Measurements from ENCODE around the gene KIAA0753.

The KIAA0753 gene

DNA sequence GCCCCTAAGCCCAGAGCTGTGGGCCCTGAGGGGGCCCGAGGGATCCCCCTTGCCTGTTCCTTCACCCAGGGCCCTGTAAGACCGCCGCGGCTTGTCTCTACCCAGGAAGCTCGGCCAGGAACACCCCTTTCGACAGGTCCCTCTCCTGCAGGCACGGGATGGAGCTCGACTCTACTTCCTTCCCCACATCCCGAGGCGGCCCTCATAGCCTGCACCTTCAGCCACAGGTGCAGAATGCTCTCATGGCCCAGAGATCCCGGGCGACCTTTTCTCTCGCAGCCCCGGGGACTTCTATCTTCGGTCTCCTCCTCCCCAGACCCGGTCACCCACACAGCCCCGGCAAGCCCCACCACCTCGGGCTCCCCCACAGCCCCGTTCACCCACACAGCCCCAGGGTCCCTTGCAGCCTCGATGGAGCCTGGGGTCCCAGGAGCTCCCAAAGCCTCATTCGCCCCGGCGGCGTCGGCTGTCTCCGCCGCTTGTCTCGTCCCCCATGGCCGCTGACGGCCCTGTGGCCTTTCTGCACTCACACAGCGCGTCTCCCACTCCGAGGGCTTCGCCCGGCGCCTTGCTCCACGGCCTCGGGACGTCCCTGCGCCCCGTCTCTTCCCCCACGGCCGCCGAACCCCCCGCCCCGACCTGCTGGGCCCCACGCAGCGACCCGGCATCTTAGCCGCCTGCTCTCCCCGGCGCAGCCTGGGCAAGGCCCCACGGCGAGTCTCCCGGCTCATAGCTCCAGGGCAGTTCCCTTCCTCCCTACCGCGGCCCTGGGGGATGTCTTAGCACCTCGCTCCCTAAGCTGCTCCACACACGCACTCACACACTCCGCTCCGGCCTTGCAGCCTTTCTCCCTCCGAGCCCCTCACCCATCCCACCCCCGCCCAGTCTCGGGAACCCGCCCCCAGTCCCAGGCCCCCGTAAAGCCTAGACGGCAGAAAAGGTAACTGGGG, 650 bp downstream of the KIAA0753 start:
- DNase-seq = no peak

DNA sequence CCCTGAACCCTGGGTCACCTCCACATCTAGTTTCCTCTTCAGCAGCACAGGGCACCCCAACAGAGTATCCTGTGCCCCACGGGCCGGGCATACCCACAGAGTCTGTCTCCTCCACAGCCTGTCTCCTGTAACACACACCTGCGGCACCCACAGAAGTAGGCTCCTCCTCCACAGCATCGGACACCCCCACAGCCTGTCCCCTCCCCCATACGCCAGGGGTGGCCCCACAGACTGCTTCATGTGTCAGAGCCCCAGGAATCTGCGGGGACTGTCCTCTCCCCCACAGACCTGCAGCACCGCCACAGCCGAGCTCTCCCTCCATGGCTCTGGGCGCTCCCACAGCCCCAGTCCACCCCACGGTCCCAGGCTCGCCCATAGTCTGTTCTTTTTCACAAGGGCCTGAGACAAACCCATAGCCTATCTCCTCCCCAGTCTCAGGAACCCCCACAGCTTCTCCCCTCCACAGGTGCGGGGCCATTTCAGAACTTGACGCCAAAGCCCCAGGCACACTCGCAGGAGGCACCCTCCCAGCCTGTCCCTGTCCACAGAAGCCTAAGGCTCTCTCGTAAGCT, 1.4 kb downstream of the KIAA0753 start:
- DNase-seq = no peak

DNA sequence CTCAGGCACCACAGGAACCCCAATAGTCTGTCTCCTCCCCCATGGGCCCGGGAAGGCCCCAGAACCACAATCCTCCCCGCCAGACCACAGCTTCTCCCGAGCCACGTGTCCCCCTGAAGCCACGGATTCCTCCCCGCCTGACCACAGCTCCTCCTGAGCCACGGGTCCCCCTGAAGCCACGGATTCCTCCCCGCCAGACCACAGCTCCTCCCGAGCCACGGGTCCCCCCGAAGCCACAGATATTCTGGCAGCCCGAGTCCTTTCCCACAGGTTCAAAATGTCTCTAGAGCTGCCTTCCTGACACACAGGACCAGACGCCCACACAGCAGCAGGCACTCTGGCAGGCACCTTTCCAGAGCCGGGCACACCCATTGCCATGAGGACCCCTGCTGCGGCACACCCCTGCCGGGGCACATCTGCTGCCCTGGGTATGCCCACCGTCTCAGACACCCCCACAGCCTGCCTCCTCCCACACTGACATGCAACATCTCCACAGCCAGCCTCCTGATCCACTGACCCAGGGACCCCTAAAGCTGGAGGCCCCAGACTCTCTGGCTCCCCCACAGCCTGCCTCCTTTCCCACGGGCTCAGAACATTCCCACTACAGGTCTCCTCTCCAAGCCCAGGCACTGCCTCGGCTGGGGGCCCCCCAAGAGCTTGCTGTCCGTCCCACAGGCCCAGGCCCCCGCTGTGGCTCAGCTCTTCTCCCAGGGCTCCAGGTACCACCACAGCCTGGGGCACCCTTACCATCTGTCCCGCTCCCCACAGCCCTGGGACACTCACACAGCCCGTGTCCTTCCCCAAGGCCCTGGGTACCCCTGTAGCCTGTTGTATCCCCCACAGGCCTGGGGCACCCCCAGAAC, 2.2 kb downstream of the KIAA0753 start:
- no peak for DNase-seq

DNA sequence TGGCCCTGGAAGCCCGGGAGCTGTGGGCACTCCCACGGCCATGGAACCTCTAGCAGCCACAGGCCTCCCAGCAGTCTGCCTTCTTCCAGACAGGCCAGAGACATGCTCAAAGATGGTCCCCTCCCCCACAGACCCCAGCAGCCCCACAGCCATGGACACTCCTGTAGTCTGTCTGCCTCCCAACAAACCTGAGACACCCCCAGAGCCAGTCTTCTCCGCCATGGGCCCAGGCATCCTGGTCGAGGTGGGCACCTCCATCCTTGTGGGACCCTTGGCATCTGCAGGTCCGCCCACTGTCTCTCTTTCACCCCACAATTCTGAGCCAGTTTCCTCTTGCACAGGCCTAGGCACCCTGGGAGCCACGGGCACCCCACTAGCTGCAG, 3.1 kb downstream of the KIAA0753 start:
- DNase-seq = no peak

DNA sequence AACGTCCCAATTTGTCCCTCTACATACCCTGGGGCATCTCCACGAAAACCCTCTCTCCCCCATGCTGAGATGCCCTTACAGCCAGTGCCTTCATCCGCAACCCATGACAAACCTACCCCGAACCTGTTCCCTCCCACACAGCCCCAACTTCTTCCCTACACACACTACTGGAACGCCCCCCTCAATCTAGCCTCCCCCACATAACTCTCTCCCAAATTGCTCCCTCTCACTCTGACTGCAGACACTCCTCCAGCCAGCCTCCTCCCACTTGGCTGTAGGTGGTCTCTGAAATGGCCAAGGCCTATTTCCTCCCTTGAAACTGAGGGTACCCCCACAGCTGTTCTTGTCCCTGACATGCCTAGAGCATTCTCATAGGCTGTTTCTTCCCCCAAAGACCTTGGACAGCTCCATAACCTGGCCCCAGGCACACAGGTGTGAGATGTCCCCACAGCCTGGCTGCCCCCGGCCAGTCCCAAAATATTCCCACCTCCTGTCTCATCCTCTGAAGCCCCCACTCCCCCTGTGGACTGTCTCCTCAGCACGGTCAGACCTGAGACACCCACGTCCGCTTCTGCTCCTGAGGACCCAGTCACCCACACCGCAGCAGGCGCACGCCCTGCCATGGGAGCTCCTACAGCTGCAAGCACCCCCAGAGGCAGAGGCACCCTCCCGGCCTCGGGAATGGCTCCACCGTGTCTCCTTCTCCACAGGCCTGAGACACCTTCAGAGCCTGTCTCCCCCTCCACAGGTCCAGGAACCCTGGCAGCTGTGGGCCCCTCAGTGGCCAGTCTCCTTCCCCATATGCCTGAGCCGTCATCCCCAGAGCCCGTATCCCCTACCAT, 3.7 kb downstream of the KIAA0753 start:
- DNase-seq = no peak

DNA sequence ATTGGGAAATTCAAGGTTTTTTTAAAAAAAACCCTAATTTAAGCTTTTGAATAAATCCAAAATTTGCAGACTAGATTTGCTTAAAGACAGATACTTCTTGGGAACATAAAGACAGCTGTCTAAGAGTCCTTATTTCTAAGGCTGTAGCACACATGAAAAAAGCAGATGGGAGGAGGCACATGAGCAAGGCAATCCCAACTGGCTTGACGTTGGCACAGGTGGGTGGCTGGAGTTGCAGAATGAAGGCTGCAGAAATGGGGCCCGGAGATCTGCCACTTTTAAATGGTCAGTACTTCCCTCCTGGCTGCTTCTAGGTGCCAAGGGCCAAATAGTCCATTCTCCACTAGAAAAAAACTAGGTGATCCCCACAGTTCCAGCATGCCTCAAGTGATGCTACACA, 4.4 kb downstream of the KIAA0753 start:
- no peak for DNase-seq

DNA sequence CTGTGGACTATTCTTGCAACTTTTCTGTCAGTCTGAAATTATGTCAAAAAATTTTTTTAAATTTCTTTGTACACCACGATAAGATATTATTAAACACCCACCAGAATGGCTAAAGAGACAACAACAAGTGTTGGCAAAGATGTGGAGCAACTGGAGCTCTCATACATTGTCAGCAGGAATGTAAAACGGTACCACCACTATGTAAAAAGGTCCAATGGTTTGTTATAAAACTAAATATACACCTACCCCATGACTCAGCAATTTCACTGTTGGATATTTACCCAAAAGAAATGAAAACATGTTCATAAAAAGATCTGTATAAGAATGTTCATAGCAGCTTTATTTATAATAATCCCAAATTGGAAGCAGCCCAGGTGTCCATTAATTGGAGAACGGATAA, 7.2 kb downstream of the KIAA0753 start:
- DNase-seq = no peak

DNA sequence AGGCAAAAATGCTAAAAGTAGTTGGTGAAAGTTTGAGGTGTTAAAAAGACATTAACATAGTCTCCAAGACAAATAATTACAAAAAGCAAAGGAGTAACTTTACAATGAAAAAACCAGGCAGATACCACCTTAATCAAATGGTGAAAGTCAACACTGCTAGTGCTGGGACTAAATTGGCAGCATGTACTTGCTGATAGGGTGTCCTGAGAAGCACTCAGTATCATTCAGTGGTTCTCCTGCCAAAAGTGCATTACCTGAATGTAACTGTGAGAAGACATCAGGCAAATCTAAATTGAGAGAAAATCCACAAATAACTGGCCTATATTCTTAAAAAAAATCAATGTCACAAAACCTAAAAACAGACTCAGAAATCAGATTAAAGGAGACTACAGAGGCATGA, 8.0 kb downstream of the KIAA0753 start:
- DNase-seq = no peak

DNA sequence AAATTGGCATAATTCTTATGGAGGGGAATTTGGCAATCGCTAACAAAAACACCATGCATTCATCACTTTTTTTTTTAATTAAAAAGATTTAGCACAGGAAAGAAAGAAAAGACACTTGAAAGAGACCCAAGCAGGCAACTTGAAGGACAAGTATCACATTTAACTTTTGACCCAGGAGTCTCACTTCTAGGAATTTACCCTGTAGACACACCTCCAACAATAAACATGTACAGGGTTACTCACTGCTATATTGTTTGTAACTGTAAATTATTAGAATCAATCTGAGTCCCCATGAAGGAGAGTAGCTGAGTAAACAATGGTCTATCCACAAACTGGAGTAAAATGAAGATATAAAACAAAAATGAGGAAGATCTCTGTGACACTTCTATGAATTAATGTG, 10.1 kb downstream of the KIAA0753 start:
- no peak for DNase-seq

DNA sequence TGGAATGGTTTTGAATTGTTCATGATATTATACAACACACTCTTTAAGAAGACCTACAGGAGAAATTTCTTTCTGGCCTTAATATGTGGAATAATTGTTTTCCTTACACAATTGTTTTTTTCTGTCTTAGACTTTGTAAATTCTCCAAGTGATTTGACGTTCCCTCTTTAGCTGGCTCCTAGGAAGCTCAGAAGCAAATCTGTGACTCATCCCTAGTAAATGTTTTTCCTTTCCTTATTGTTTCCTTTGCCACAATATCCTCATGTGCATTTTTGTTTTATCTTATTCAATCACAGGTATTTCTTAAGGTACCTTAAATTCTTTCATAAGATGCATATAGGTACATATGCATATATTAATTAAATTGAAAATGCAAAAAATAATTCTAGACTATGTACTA, 13.5 kb downstream of the KIAA0753 start:
- DNase-seq = no peak

DNA sequence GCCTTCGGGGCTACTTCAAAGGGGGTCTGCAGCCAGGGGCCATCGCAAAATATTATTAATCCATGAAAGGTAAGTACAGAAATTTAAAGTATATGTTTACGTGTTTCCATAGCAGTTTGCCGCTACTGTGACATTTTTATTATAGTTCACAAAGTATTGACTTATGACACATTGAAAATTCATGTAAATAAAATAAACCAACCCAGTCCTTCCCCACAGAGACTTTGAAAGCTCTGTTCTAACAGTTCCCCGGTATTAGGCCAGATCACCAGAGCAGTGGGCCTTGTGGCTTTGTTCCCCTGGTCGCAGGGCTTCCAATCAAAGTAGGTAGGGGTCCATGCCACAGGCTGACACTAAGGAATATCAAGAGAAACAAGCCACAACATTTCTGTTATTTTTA, 13.9 kb downstream of the KIAA0753 start:
- DNase-seq = no peak

DNA sequence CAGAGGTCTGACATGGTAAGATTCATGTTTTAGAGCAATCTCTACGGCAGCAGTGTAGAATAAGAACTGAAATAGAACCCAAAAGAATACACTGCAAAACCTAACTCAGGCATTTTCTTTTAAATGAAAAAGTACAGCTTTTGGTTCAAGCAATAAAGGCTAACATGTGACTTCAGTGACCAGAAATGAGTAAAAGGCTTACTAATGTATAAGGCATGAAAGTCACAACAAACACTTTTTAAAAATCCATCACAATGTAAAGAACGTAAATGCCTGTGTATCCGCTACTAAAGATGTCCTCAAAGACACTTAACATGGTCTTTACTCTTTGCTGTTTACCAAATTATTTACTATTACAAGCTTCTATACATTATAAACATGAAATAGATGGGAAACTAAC, 16.6 kb downstream of the KIAA0753 start:
- DNase-seq = no peak

DNA sequence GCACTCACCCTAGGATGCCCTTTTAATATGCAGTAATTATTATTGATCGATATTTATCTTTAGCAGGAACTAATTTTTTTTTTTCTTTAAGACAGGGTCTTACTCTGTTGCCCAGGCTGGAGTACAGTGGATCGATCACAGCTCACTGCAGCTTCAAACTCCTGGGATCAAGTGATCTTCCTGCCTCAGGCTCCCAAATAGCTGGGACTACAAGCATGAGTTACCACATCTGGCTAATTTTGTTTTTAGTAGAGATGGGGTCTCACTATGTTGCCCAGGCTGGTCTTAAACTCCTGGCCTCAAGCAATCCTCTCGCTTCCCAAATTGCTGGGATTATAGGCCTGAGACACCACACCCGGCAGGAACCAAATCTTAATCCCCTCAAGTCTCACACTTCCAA, 29.3 kb downstream of the KIAA0753 start:
- DNase-seq = no peak

DNA sequence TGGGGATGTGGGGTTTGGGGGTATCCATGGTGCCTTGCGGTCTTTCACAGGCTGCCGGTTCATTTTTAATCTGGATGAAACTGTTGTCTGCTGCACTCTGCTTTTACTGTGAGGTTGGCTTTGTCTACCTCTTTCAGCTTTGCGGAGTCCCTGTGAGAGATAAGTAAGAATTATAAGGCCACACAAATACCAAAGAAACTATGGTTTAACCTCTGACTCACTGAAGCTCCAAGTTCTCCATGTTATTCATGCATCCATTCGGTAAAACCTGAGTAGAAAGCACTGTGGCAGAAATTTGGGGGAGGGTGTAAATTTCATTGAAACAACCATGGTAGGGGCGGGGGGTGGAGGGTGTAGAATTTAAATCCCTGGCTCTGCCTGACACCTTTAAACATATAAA, 30.5 kb downstream of the KIAA0753 start:
- no peak for DNase-seq

DNA sequence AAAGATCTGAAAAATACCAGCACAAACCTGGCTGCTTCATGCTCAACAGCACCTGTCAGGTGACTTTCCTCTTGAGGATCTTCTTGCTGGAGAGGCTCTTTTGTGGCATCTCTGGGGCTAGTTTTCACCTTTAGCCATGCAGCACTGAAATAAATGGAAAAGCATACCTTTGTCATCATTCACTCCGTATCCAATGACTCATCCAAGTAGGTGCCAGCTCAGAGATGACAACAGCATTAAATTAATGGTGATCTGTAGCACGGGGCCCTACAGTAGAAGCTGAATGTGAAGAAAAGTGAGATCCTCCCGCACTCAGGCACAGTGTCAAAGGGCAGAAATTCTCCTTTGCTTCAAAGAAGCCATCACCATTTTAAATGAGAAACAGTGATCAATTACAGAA, 32.2 kb downstream of the KIAA0753 start:
- DNase-seq = no peak

DNA sequence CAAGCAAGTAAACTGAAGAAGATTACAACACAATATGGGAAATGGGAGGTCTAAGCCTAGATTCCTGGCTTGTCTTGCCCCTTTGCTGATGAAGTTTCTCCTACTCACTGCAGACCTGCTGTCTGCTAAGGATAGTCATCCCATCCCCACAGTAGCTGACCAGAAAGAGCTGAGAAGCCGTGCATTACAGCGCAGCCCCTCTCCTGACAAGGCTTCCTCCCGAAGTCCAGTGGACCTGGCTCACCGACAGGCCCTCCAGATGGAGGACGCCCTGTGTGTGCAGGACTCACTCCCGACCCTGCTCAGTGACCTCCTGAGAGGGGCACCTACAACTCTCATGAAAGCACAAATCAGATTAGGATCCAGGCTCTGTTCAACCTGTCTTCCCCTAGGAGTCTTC, 35.4 kb downstream of the KIAA0753 start:
- no peak for DNase-seq

DNA sequence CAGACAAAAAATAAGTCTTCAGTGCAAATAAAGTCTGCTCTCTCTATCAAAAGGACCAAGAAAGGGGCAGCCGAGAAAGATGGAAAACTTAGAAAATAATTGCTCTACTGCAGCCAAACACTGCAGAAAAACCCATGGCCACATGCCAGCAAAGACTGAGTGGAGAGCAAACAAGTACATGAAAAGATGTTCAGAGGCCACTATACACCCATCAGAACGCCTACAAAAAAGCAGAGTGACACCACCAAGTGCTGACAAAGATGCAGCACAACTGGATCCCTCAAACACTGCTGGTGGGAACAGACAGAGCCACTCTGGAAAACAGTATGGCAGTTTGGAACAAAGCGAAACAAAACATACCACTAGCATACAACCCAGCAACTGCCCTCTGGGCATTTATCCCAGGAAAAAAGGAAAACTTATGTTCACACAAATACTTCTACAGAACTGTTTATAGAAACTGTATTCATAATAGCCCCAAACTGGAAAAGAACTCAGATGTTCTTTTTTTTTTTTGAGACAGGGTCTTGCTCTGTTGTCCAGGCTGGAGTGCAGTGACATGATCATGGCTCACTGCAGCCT, 36.7 kb downstream of the KIAA0753 start:
- DNase-seq = peak; percentile 2 to 30

DNA sequence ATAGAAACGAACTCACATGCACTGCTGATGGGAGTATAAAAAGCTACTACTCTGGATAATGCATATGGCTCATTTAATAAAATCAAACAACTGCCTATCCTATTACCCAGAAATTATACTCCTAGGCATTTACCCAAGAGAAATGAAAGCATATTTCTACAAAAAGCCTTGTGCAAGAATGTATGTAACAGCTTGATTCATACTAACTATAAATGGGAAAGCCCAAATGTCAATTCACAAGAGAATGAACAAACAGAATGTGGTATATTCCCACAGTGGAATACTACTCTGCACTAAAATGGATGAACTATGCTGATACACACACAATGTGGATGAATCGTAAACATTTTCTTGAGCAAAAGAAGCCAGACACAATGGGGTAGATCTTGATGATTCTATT, 38.4 kb downstream of the KIAA0753 start:
- DNase-seq = no peak

DNA sequence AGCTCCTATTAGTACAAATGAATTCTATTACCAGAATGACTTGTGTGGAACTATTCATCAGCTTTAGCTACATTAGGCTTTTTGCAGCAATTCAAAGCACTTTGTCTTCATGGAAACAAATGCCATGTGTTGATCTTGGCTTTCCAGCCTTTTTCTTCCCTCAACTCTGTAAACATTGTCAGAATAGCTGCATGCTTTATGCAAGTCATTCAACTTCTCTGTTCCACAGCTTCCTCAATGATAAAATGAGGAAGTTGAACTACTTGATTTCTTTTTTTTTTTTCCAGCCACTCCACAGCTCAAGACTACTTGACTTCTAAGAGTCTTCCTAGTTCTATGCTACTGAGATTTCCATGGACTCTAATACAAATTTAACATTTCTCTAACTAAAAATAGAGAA, 41.1 kb downstream of the KIAA0753 start:
- no peak for DNase-seq

DNA sequence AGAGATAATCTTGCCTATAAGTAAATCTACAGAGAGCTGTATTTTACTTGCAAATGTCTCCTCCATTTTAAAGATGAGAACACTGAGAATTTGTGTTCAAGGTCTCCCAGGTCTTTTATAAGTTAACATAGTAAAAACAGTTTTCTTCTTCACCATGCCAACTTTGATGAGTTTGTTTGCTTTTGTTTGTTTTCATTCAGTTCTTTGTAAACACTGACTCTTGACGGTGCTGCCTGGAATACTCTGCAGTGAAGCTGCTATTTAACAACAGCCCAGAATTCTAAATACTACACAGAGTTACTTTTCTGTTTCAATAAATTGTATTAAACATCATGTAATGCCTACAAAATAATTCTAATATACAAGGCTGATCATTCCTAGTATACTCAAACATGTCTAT, 42.8 kb downstream of the KIAA0753 start:
- no peak for DNase-seq

DNA sequence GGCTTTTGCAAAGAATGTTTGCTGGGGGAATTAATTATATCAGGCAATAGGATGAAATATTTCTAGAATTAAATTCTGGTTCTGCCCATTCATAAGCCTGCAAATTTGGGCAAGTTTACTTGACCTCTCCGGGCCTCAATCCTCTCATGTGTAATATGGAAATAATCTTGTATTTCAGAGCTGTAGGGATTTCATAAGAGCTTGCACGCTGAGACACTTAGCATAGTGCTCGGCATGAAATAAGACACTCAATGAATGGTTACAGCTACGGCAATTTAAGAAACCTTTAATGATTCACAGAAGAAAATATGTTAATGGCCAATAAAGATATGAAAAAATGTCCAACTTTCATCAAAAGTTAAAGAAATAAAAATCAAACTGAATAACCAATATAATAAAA, 43.6 kb downstream of the KIAA0753 start:
- DNase-seq = no peak

DNA sequence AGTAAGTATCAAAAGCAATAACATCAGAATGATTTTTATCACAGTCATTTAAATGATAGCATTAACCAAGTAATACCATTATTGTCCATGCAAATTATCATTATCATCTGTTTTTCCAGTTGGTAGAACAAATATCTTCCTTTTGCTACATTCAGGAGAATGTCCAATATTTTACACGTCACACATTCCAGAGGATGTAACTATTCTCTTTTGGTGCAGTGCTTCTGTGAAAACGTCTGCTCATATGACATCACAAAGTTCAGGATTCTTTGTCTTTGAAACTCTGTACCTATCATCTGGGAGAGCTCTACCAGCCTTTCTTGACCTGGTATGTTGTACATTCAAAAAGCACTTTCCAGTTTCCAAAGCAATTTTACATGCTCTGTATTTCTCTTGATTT, 44.0 kb downstream of the KIAA0753 start:
- no peak for DNase-seq

All from NCI-H446 (cell line).